Endothelial cell of umbilical vein (primary cell): ENCODE measurements around the gene GRIN3B. TPM values are rescaled to one million over a fixed set of nuclear protein-coding genes. Genes with fewer than 3 reads are reported as not detected.

ENCODE experiments used
- BruUV-seq: library from RNA; stranded (reverse); fragments of 400-500 nt; replicated peaks from 2 replicates; lab custom pipeline; 2021; lab: Mats Ljungman, UMichigan
- CTCF ChIA-PET: fragments of 300-600, 350-600 bp; sonication (Branson Sonifier 250); formaldehyde crosslinking; loops from one replicate; lab custom pipeline; 2021; ENCODE audit warnings: antibody characterized with exemption, inconsistent platforms; lab: Charles Lee
- POLR2A ChIA-PET: fragments of 300-600, 350-600 bp; sonication (Branson Sonifier 250); formaldehyde crosslinking; loops from one replicate; lab custom pipeline; 2021; ENCODE audit warnings: antibody characterized with exemption, inconsistent platforms; lab: Charles Lee
- DNase-seq: peaks from one replicate; pipeline ENCODE4 v3.0.0-alpha.2; 2011; ENCODE audit warnings: low read depth, low spot score
- FAIRE-seq: peaks from 2 replicates; lab custom pipeline; 2011; peaks lifted over from hg19 to GRCh38; lab: Jason Lieb, UNC
- H2AFZ ChIP-seq: 2 replicates; pipeline ENCODE4 v1.6.0; 2012; ENCODE audit warnings: low read depth, low read length, control low read depth, inconsistent platforms
- H3K27ac ChIP-seq: 2 replicates; pipeline ENCODE4 v1.5.1; 2011; ENCODE audit warnings: low read depth, mild to moderate bottlenecking, control low read depth, low read length, moderate library complexity; ENCODE audit not compliant: insufficient read depth
- H3K27me3 ChIP-seq, 2 experiments: 2 replicates each; pipeline versions ENCODE4 v1.6.0 to v1.6.1; 2011; ENCODE audit warnings: low read length in 2 of 2, mixed read lengths in 1 of 2; ENCODE audit not compliant: control insufficient read depth in 2 of 2, insufficient read depth in 2 of 2
- H3K36me3 ChIP-seq, 2 experiments: 2 replicates in 1 of 2; 3 replicates in 1 of 2; pipeline ENCODE4 v1.5.1; 2011; ENCODE audit warnings: low read length in 2 of 2, mild to moderate bottlenecking in 1 of 2, moderate library complexity in 1 of 2; ENCODE audit not compliant: control insufficient read depth in 2 of 2, insufficient read depth in 2 of 2; ENCODE audit errors: extremely low read depth in 1 of 2
- H3K4me1 ChIP-seq: 3 replicates; pipeline ENCODE4 v1.5.1; 2011; ENCODE audit warnings: mild to moderate bottlenecking, low read length; ENCODE audit not compliant: control insufficient read depth, insufficient read depth; ENCODE audit errors: extremely low read depth
- H3K4me2 ChIP-seq: 2 replicates; pipeline ENCODE4 v1.6.1; 2011; ENCODE audit warnings: low read length, control low read depth, mixed read lengths; ENCODE audit not compliant: insufficient read depth
- H3K4me3 ChIP-seq, 3 experiments: fragments of 200-600 bp in 1 of 3; sonication (generic), shearing (Covaris generic) in 1 of 3; replicated peaks in 1 of 3; 2 replicates each; pipeline ENCODE4 v1.5.1; 2011 to 2016; ENCODE audit warnings: control low read depth in 3 of 3, low read length in 3 of 3, mild to moderate bottlenecking in 2 of 3, inconsistent platforms in 1 of 3, low read depth in 1 of 3, moderate library complexity in 1 of 3; ENCODE audit not compliant: insufficient read depth in 1 of 3
- H3K79me2 ChIP-seq: 2 replicates; pipeline ENCODE4 v1.6.0; 2012; ENCODE audit warnings: low read length, inconsistent platforms; ENCODE audit not compliant: control insufficient read depth, insufficient read depth
- H3K9ac ChIP-seq: replicated peaks from 2 replicates; pipeline ENCODE3; 2011; ENCODE audit warnings: low read length, control low read depth; ENCODE audit not compliant: insufficient read depth; ENCODE audit errors: extremely low read depth
- H3K9me1 ChIP-seq: replicated peaks from 3 replicates; pipeline ENCODE4 v1.6.0; 2011; ENCODE audit warnings: mild to moderate bottlenecking, low read length; ENCODE audit not compliant: control insufficient read depth, insufficient read depth; ENCODE audit errors: extremely low read depth
- H3K9me3 ChIP-seq: replicated peaks from 2 replicates; pipeline ENCODE4 v1.5.1; 2012; ENCODE audit warnings: low read length, inconsistent platforms; ENCODE audit not compliant: control insufficient read depth, insufficient read depth
- H4K20me1 ChIP-seq: replicated peaks from 2 replicates; pipeline ENCODE3; 2011; ENCODE audit warnings: mild to moderate bottlenecking, low read length; ENCODE audit not compliant: control insufficient read depth, insufficient read depth; ENCODE audit errors: extremely low read depth
- EZH2 ChIP-seq: IDR thresholded peaks from 2 replicates; pipeline ENCODE4 v1.6.1; 2012; ENCODE audit warnings: borderline replicate concordance, low read depth, mild to moderate bottlenecking, moderate library complexity, low read length, inconsistent platforms; ENCODE audit not compliant: severe bottlenecking
- FOS ChIP-seq: IDR thresholded peaks from 2 replicates; pipeline ENCODE4 v1.6.1; 2011; ENCODE audit warnings: mild to moderate bottlenecking, low read length, moderate library complexity, borderline replicate concordance; ENCODE audit not compliant: insufficient read depth
- GATA2 ChIP-seq: IDR thresholded peaks from 2 replicates; pipeline ENCODE4 v1.7.0; 2011; ENCODE audit warnings: low read depth, mild to moderate bottlenecking, moderate library complexity, mixed read lengths, low read length; ENCODE audit not compliant: insufficient read length, insufficient read depth
- JUN ChIP-seq: IDR thresholded peaks from 2 replicates; pipeline ENCODE4 v1.6.1; 2011; ENCODE audit warnings: borderline replicate concordance, low read depth; ENCODE audit not compliant: insufficient read length, insufficient read depth
- MYC ChIP-seq: IDR thresholded peaks from one replicate; pipeline ENCODE4 v1.6.1; 2011; ENCODE audit warnings: mild to moderate bottlenecking, low read depth, low read length
- POLR2A ChIP-seq: IDR thresholded peaks from 2 replicates; pipeline ENCODE4 v1.6.1; 2012; ENCODE audit warnings: low read depth, mild to moderate bottlenecking, control low read depth, low read length
- POLR2AphosphoS5 ChIP-seq: IDR thresholded peaks from 2 replicates; pipeline ENCODE4 v1.6.1; 2012; ENCODE audit warnings: low read depth, mild to moderate bottlenecking, control low read depth, low read length, moderate library complexity; ENCODE audit not compliant: insufficient read depth
- dilution Hi-C: fragments of 300-500 bp; cut with MboI; formaldehyde crosslinking; loops from one replicate; pipeline ENCODE4 v1.15.0; 2019; ENCODE audit warnings: low sequenced_read_pairs; ENCODE audit not compliant: extremely low pct_ligation_motif_present
- intact Hi-C: fragments of 100-400 bp; cut with micrococcal nuclease; formaldehyde crosslinking; loops from one replicate; pipeline ENCODE4 v1.10.0; 2022
- polyA plus RNA-seq, 4 experiments: library from polyadenylated mRNA; depleted of rRNA in 3 of 4; stranded (reverse) in 3 of 4; unstranded in 1 of 4; fragments of >200 nt; gene quantifications; 2 replicates each; pipeline versions ENCODE4 v1.2.1 to v1.2.3, GENCODE V29; 2011 to 2012; ENCODE audit warnings: missing spikeins in 1 of 4
- total RNA-seq: library from RNA; stranded (reverse); gene quantifications from 2 replicates; pipeline ENCODE4 v1.2.3, GENCODE V29; 2021
- TF ChIP-seq, protein P1 (sequence below): IDR thresholded peaks from 2 replicates; pipeline ENCODE4 v1.6.1; 2011; ENCODE audit not compliant: insufficient read depth, insufficient read length
- TF ChIP-seq, protein P2 (sequence below), 2 donors: IDR thresholded peaks; 1 replicate in 1 of 2; 2 replicates in 1 of 2; pipeline ENCODE4 v1.5.1; 2011; ENCODE audit warnings: low read length in 2 of 2, mild to moderate bottlenecking in 2 of 2, moderate library complexity in 2 of 2, control low read depth in 1 of 2, inconsistent platforms in 1 of 2, low read depth in 1 of 2; ENCODE audit not compliant: insufficient read depth in 1 of 2; ENCODE audit errors: extremely low read depth in 1 of 2

GRIN3B gene
- total and polyA plus RNA-seq, 2 donors (not counting 3 experiments of a cell fraction or from before 2014, with no cell fraction given) = 0.43 to 0.82 TPM

DNA sequence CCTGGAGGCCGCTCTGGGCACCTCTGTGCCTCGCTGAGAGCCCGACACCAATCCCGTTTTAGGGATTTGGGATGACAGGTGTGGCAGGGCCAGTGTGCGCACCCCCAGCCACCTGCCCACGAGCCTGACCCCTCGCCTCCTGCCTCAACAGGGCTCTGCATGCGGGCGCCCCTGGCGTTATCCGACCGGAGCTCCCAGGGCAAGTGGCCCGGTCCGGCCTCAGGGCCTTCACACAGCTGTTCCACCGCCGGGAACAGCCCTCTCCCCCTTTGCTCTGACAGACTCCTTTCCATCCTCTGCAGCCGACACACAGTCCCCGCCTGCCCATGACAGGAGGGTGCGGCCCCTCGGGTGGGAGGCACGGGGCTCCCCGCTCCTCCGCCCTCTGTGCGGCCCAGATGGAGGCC is 23.2 kb upstream of the GRIN3B start:
- POLR2A ChIA-PET = no interaction called here
- dilution Hi-C loops = no loop called here
- no peaks in the 10 kb centered on the region for H4K20me1 ChIP-seq
- no peaks in the 10 kb centered on the region for H3K79me2 ChIP-seq
- no peak overlapping the region for H3K27ac ChIP-seq
- DNase-seq (no peak), FAIRE-seq (no peak)
- H3K9ac ChIP-seq = no peak overlapping the region
- H3K36me3 ChIP-seq = no peaks in the 10 kb centered on the region
- no peak overlapping the region for H2AFZ ChIP-seq
- H3K4me1 ChIP-seq = no peaks in the 10 kb centered on the region
- no peaks in the 10 kb centered on the region for H3K9me1 ChIP-seq
- no peak for TF ChIP-seq GATA2
- no peak for TF ChIP-seq FOS
- TF ChIP-seq POLR2A = no peak
- TF ChIP-seq JUN = no peak
- TF ChIP-seq, protein P1, sequence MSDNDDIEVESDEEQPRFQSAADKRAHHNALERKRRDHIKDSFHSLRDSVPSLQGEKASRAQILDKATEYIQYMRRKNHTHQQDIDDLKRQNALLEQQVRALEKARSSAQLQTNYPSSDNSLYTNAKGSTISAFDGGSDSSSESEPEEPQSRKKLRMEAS = no peak
- TF ChIP-seq EZH2 = no peak
- TF ChIP-seq, protein P2, sequence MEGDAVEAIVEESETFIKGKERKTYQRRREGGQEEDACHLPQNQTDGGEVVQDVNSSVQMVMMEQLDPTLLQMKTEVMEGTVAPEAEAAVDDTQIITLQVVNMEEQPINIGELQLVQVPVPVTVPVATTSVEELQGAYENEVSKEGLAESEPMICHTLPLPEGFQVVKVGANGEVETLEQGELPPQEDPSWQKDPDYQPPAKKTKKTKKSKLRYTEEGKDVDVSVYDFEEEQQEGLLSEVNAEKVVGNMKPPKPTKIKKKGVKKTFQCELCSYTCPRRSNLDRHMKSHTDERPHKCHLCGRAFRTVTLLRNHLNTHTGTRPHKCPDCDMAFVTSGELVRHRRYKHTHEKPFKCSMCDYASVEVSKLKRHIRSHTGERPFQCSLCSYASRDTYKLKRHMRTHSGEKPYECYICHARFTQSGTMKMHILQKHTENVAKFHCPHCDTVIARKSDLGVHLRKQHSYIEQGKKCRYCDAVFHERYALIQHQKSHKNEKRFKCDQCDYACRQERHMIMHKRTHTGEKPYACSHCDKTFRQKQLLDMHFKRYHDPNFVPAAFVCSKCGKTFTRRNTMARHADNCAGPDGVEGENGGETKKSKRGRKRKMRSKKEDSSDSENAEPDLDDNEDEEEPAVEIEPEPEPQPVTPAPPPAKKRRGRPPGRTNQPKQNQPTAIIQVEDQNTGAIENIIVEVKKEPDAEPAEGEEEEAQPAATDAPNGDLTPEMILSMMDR (IDR thresholded peaks at IDR 0.05; ENCODE audit: extremely low read depth in 1 of 2, insufficient read depth in 1 of 2, low read depth in 1 of 2, low read length in 2 of 2) = no peak
- TF ChIP-seq MYC = no peak
- no peak for TF ChIP-seq POLR2AphosphoS5
- CTCF ChIA-PET = interaction anchor here (1.5 kb wide), 1 partner anchor 53 kb away, joined by 6 read pairs; no protein-coding TSS in a partner anchor
- intact Hi-C loops = no loop called here
- H3K4me2 ChIP-seq = no peak overlapping the region
- H3K4me3 ChIP-seq = no peak overlapping the region
- no peaks in the 10 kb centered on the region for H3K9me3 ChIP-seq
- no peaks in the 10 kb centered on the region for H3K27me3 ChIP-seq
- BruUV-seq = no TSS peak
